HepG2 (cell line): ENCODE results near the gene CAMKK1.

Source experiments
- ADNP ChIP-seq: sonication (generic); formaldehyde crosslinking; IDR thresholded peaks from 2 replicates; pipeline ENCODE4 v1.4.0; 2020; ENCODE audit warnings: missing genetic modification reagents
- BHLHE40 ChIP-seq: IDR thresholded peaks from 2 replicates; pipeline ENCODE4 v1.6.1; 2011; ENCODE audit warnings: low read length, improper control_type of control experiment
- CBX1 ChIP-seq: IDR thresholded peaks from one replicate; pipeline ENCODE4 v1.6.1; 2016; ENCODE audit warnings: antibody characterized with exemption, low read depth
- EP300 ChIP-seq, 3 experiments: sonication (generic) in 1 of 3; formaldehyde crosslinking in 1 of 3; IDR thresholded peaks; 2 replicates each; pipeline versions ENCODE4 v1.5.1 to v1.6.1; 2011 to 2020; ENCODE audit warnings: low read depth in 2 of 3, low read length in 2 of 3, borderline replicate concordance in 1 of 3, improper control_type of control experiment in 1 of 3, mild to moderate bottlenecking in 1 of 3, missing genetic modification reagents in 1 of 3, moderate library complexity in 1 of 3
- GPN1 ChIP-seq: sonication (generic); formaldehyde crosslinking; IDR thresholded peaks from 2 replicates; pipeline ENCODE4 v1.5.1; 2020; ENCODE audit warnings: missing genetic modification reagents, borderline replicate concordance
- JUND ChIP-seq: sonication (generic); formaldehyde crosslinking; IDR thresholded peaks from 2 replicates; pipeline ENCODE4 v1.8.0; 2022; ENCODE audit warnings: mild to moderate bottlenecking, missing genetic modification reagents
- POLR2A ChIP-seq, 2 experiments: IDR thresholded peaks; 2 replicates each; pipeline ENCODE4 v1.6.1; 2011; ENCODE audit warnings: low read depth in 2 of 2, low read length in 2 of 2, mild to moderate bottlenecking in 1 of 2, moderate library complexity in 1 of 2; ENCODE audit not compliant: insufficient read depth in 1 of 2
- RERE ChIP-seq: IDR thresholded peaks from 2 replicates; pipeline ENCODE4 v1.6.1; 2016; ENCODE audit warnings: low read depth, missing genetic modification reagents, missing compliant biosample characterization
- SOX5 ChIP-seq: IDR thresholded peaks from 2 replicates; pipeline ENCODE4 v1.6.1; 2016; ENCODE audit warnings: borderline replicate concordance
- STAT6 ChIP-seq: sonication (generic); formaldehyde crosslinking; IDR thresholded peaks from 2 replicates; pipeline ENCODE4 v1.4.0; 2020; ENCODE audit warnings: missing genetic modification reagents, mild to moderate bottlenecking, borderline replicate concordance
- TARDBP ChIP-seq: sonication (generic); formaldehyde crosslinking; IDR thresholded peaks from 2 replicates; pipeline ENCODE4 v1.8.0; 2022; ENCODE audit warnings: mild to moderate bottlenecking, missing genetic modification reagents
- ZNF530 ChIP-seq: sonication (generic); formaldehyde crosslinking; IDR thresholded peaks from 2 replicates; pipeline ENCODE4 v1.5.0; 2020; ENCODE audit warnings: low read depth, mild to moderate bottlenecking, missing genetic modification reagents
- ZNF792 ChIP-seq: IDR thresholded peaks from 2 replicates; pipeline ENCODE4 v1.6.1; 2016
- ZNF816 ChIP-seq: sonication (generic); formaldehyde crosslinking; IDR thresholded peaks from 2 replicates; pipeline ENCODE4 v1.8.0; 2022; ENCODE audit warnings: missing genetic modification reagents, mild to moderate bottlenecking, borderline replicate concordance

DNA sequence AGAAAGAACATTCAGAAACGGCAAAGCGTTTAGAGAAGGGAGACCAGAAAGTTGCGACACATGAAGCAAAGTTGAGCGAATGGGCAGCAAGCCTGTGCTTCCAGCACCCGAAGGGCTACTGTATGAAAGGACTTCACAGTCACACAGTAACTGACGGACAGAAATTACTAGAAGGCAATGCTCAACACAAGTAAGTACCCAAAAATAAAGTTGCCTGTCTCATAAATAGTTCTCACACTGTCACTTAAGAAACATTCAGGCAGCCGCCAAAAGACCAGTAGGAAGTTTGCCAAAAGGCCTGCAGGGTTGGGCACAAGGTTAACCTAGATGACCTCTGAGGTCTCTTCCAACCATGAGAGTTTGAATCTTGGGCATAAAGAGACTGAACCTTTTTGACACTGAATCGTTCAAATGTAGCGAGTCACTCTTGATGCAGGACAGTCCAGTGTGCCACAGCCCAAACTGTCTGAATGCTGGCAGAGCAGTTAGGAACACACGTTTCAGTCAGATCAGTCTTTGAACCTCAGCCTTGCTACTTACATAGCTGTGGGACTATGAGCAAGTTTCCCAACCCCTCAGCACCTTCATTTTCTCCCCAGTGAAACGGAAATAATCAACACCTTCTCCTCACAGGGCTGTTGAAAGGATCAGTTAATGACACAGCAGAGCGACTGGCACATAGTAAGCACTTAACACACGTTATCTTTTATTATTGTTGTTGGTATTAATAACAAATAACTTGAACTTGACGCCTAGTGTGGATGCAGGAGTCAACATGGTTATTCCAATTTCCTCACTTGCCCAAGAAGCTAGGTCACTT, 57.2 kb downstream of the CAMKK1 start:
- TF ChIP-seq ZNF792 (CRISPR knock-in tag): no peak
- no peak for TF ChIP-seq ZNF530 (CRISPR knock-in tag)
- no peak for TF ChIP-seq GPN1 (CRISPR knock-in tag)
- no peak for TF ChIP-seq STAT6
- no peak for TF ChIP-seq POLR2A (IDR thresholded peaks at IDR 0.05; ENCODE audit: insufficient read depth in 1 of 2, low read depth in 2 of 2, low read length in 2 of 2)
- TF ChIP-seq BHLHE40: no peak
- TF ChIP-seq JUND (CRISPR knock-in tag): no peak
- TF ChIP-seq ZNF816 (CRISPR knock-in tag): no peak
- TF ChIP-seq ADNP (CRISPR knock-in tag): no peak
- no peak for TF ChIP-seq SOX5 (CRISPR knock-in tag)
- no peak for TF ChIP-seq TARDBP (CRISPR knock-in tag)
- TF ChIP-seq RERE: no peak
- TF ChIP-seq EP300 (IDR thresholded peaks at IDR 0.05; ENCODE audit: low read depth in 2 of 2, low read length in 2 of 2): no peak
- no peak for TF ChIP-seq EP300 (CRISPR knock-in tag; IDR thresholded peaks at IDR 0.05; ENCODE audit: borderline replicate concordance)
- TF ChIP-seq CBX1: no peak
